Body of pancreas (tissue), 4 donors: ENCODE measurements around the gene LRRC30.

Experiments
- CTCF ChIP-seq, 7 experiments: fragments of 450-650 bp in 4 of 7; fragments of 200-600 bp in 3 of 7; sonication (generic) in 3 of 7; IDR thresholded peaks; one replicate each; pipeline ENCODE4 v1.5.1; 2016 to 2019; ENCODE audit warnings: antibody characterized with exemption in 7 of 7
- POLR2A ChIP-seq, 3 donors: fragments of 450-650 bp; IDR thresholded peaks; one replicate each; pipeline ENCODE4 v1.6.1; 2016; ENCODE audit warnings: antibody characterized with exemption in 3 of 3, mild to moderate bottlenecking in 2 of 3

- TF ChIP-seq POLR2A (IDR thresholded peaks at IDR 0.05), result no peak
- TF ChIP-seq CTCF (IDR thresholded peaks at IDR 0.05), result no peak
Observed at GRCh38 chr18:7232218-7232617, 1.3 kb downstream of the LRRC30 start.
